Measurements from ENCODE around the gene DCUN1D2. TPM values are rescaled to one million over a fixed set of nuclear protein-coding genes. Genes with fewer than 3 reads are reported as not detected.

DCUN1D2 gene
- total RNA-seq, 2 donors from 2014 or later: 35.8 to 44.7 TPM

- Mint-ChIP-seq H3K36me3 (ENCODE audit: low read depth) (no peaks in the 10 kb centered on the region), H3K27ac (no peak overlapping the region), H3K27me3 (ENCODE audit: insufficient read depth) (no peaks in the 10 kb centered on the region), H3K9me3 (no peaks in the 10 kb centered on the region), H3K4me1 (no peaks in the 10 kb centered on the region), H3K4me3 (no peak overlapping the region)
- H3K9me3 ChIP-seq (ENCODE audit: control insufficient read depth, low read length): no peaks in the 10 kb centered on the region
- no peaks in the 10 kb centered on the region for H3K27me3 ChIP-seq (ENCODE audit: control insufficient read depth, insufficient read depth, low read length, poor library complexity, severe bottlenecking)
- no peaks in the 10 kb centered on the region for H3K4me1 ChIP-seq (ENCODE audit: control insufficient read depth, insufficient read depth, low read length)
- 90 to 93% methylated on average over 2 to 12 of the region's 38 CpGs for WGBS, 2 experiments (ENCODE audit: insufficient coverage in 1 of 2, insufficient read length in 1 of 2)
- no peak for DNase-seq
- no peak overlapping the region for H3K9ac ChIP-seq (ENCODE audit: extremely low read depth, low read length, poor library complexity, severe bottlenecking)
- no peaks in the 10 kb centered on the region for H3K36me3 ChIP-seq (ENCODE audit: control insufficient read depth, insufficient read depth, low read length)
- H3K4me3 ChIP-seq (ENCODE audit: low read length): no peak overlapping the region
- no peak for TF ChIP-seq CTCF (conservative IDR thresholded peaks at IDR 0.05)
- no peak overlapping the region for H3K27ac ChIP-seq (ENCODE audit: low read depth, low read length)
Measured at GRCh38 chr13:113420833-113421600, 69.5 kb downstream of the DCUN1D2 start.

- H3K4me1 ChIP-seq (ENCODE audit: control insufficient read depth, insufficient read depth, low read length): no peaks in the 10 kb centered on the region
- no peak overlapping the region for H3K4me3 ChIP-seq (ENCODE audit: low read length)
- H3K9me3 ChIP-seq (ENCODE audit: control insufficient read depth, low read length): no peaks in the 10 kb centered on the region
- no peak overlapping the region for H3K27ac Mint-ChIP-seq
- no peak overlapping the region for H3K9ac ChIP-seq (ENCODE audit: extremely low read depth, low read length, poor library complexity, severe bottlenecking)
- no peak for TF ChIP-seq CTCF (conservative IDR thresholded peaks at IDR 0.05)
- no peaks in the 10 kb centered on the region for H3K27me3 Mint-ChIP-seq (ENCODE audit: insufficient read depth)
- H3K4me3 Mint-ChIP-seq: no peak overlapping the region
- H3K27ac ChIP-seq (ENCODE audit: low read depth, low read length): no peak overlapping the region
- H3K4me1 Mint-ChIP-seq: no peaks in the 10 kb centered on the region
- no peak for DNase-seq
- no peaks in the 10 kb centered on the region for H3K9me3 Mint-ChIP-seq
- WGBS, 2 experiments (ENCODE audit: insufficient coverage in 1 of 2, insufficient read length in 1 of 2): 92 to 96% methylated on average over 13 to 15 of the region's 15 CpGs
- H3K27me3 ChIP-seq (ENCODE audit: control insufficient read depth, insufficient read depth, low read length, poor library complexity, severe bottlenecking): no peaks in the 10 kb centered on the region
- no peaks in the 10 kb centered on the region for H3K36me3 ChIP-seq (ENCODE audit: control insufficient read depth, insufficient read depth, low read length)
- H3K36me3 Mint-ChIP-seq (ENCODE audit: low read depth): no peaks in the 10 kb centered on the region
Measured at GRCh38 chr13:113420232-113420631, 70.3 kb downstream of the DCUN1D2 start.

- H3K27me3 Mint-ChIP-seq (ENCODE audit: insufficient read depth): no peaks in the 10 kb centered on the region
- no peaks in the 10 kb centered on the region for H3K4me1 Mint-ChIP-seq
- no peak overlapping the region for H3K27ac ChIP-seq (ENCODE audit: low read depth, low read length)
- H3K4me1 ChIP-seq (ENCODE audit: control insufficient read depth, insufficient read depth, low read length): no peaks in the 10 kb centered on the region
- H3K9me3 Mint-ChIP-seq: no peaks in the 10 kb centered on the region
- H3K27me3 ChIP-seq (ENCODE audit: control insufficient read depth, insufficient read depth, low read length, poor library complexity, severe bottlenecking): no peaks in the 10 kb centered on the region
- no peak for TF ChIP-seq CTCF (conservative IDR thresholded peaks at IDR 0.05)
- H3K27ac Mint-ChIP-seq: no peak overlapping the region
- H3K36me3 ChIP-seq (ENCODE audit: control insufficient read depth, insufficient read depth, low read length): no peaks in the 10 kb centered on the region
- H3K9me3 ChIP-seq (ENCODE audit: control insufficient read depth, low read length): no peaks in the 10 kb centered on the region
- no peaks in the 10 kb centered on the region for H3K36me3 Mint-ChIP-seq (ENCODE audit: low read depth)
- no peak overlapping the region for H3K4me3 Mint-ChIP-seq
- no peak for DNase-seq
- 92 to 95% methylated on average over 17 to 18 of the region's 18 CpGs for WGBS, 2 experiments (ENCODE audit: insufficient coverage in 1 of 2, insufficient read length in 1 of 2)
- H3K9ac ChIP-seq (ENCODE audit: extremely low read depth, low read length, poor library complexity, severe bottlenecking): no peak overlapping the region
- no peak overlapping the region for H3K4me3 ChIP-seq (ENCODE audit: low read length)
Measured at GRCh38 chr13:113419531-113420193, 70.8 kb downstream of the DCUN1D2 start.
